Activated T-helper 17 cell treated with anti-CD3 and anti-CD28 coated beads, Interleukin-2, amount 50 U/mL, for 72 hours (primary cell): ENCODE results near the gene GPS1. TPM values are rescaled to one million over a fixed set of nuclear protein-coding genes. Genes with fewer than 3 reads are reported as not detected.

Source experiments
- ATAC-seq: fragments of 150-1000 bp; cut with Tn5 transposase; replicated peaks from 2 replicates; pipeline ENCODE4 v1.10.0; 2021; ENCODE audit warnings: mild to moderate bottlenecking, moderate library complexity
- H3K27ac Mint-ChIP-seq: one replicate; pipeline ENCODE4 v1.8.0; 2022; ENCODE audit warnings: mixed read lengths
- H3K27me3 Mint-ChIP-seq: one replicate; pipeline ENCODE4 v1.8.0; 2022; ENCODE audit warnings: mixed read lengths
- H3K36me3 Mint-ChIP-seq: one replicate; pipeline ENCODE4 v1.8.0; 2022; ENCODE audit warnings: low read depth, mild to moderate bottlenecking, mixed read lengths
- H3K4me1 Mint-ChIP-seq: one replicate; pipeline ENCODE4 v1.8.0; 2022; ENCODE audit warnings: mixed read lengths
- H3K4me3 Mint-ChIP-seq: one replicate; pipeline ENCODE4 v1.8.0; 2022; ENCODE audit warnings: mild to moderate bottlenecking, mixed read lengths
- H3K9me3 Mint-ChIP-seq: one replicate; pipeline ENCODE4 v1.8.0; 2022; ENCODE audit warnings: mixed read lengths
- total RNA-seq, 2 donors: library from RNA; stranded (reverse); gene quantifications; one replicate each; pipeline ENCODE4 v1.2.3, GENCODE V29; 2022

GPS1 gene
- total RNA-seq, 2 donors from 2014 or later, result 46.2 to 97.2 TPM

DNA sequence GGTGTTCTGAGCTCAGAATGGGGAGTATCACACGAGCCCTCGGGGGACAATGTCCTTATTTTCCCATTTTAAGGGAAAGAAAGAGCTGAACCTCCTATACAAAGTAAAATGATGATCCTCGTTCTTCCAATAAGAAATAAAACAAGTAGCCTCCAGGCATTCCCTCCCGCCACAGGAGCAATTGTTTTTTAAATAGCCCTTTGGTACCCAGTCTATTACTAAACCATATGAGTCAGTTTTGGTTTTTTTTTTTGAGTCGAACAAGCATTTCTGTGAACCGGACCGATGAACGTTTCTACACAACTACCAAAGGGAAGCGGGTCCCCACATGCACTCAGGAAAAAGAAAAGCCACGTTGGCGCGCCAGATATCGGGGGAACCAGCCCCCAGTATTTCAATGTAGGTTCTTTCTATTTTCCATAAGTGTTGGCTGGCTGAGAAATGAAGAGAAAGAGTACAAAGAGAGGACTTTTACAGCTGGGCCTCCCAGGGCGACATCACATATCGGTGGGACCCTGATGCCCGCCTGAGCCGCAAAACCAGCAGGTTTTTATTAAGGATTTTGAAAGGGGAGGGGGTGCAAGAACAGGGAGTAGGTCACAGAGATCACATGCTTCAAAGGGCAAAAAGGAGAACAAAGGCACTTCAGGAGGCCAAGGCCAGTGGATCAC is 10.4 kb upstream of the GPS1 start:
- Mint-ChIP-seq H3K9me3 (no peaks in the 10 kb centered on the region), H3K4me1 (peaks cover 11% of the 10 kb centered on the region), H3K36me3 (no peaks in the 10 kb centered on the region), H3K4me3 (no peak overlapping the region), H3K27me3 (no peaks in the 10 kb centered on the region), H3K27ac (no peak overlapping the region)
- no peak for ATAC-seq

DNA sequence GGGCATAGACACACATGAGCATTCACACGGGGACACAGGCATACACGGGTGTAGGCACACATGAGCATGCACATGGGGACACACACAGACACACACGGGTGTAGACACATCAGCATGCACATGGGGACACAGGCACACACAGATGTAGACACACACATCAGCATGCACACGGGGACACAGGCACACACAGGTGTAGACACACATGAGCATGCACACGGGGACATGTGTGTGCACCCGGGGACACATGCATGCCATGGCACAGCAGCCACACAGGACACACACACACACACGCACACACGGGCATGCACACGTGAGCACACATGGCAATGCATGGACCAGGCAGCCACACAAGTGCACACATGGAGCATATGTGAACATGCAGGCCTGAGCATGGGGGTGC is 9.0 kb upstream of the GPS1 start:
- Mint-ChIP-seq H3K9me3 (no peaks in the 10 kb centered on the region), H3K4me1 (peaks cover 9% of the 10 kb centered on the region), H3K27ac (no peak overlapping the region), H3K36me3 (peaks cover 4% of the 10 kb centered on the region), H3K27me3 (no peaks in the 10 kb centered on the region), H3K4me3 (no peak overlapping the region)
- no peak for ATAC-seq

DNA sequence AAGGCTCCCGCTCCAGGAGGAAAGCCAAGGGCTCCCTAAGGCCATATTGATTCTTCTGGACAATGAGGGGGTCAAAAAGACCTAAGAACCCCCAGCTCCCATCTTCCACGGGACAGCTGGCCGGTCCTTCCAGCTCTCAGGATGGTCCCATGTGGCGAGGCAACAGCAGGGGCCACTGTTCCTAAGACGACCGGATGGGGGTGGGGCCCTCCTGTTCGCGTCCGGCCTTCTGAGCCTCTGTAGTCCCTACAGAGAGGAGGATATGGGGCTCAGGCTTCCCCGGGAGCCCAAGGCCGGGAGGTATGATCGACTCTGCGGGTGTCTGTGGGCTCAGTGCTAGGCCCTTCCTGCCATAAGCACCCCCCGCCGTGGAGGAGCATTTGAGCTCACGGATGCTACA is 8.2 kb upstream of the GPS1 start:
- Mint-ChIP-seq H3K4me3 (no peak overlapping the region), H3K9me3 (no peaks in the 10 kb centered on the region), H3K36me3 (peaks cover 6% of the 10 kb centered on the region), H3K4me1 (peaks cover 5% of the 10 kb centered on the region), H3K27me3 (no peaks in the 10 kb centered on the region), H3K27ac (no peak overlapping the region)
- no peak for ATAC-seq

DNA sequence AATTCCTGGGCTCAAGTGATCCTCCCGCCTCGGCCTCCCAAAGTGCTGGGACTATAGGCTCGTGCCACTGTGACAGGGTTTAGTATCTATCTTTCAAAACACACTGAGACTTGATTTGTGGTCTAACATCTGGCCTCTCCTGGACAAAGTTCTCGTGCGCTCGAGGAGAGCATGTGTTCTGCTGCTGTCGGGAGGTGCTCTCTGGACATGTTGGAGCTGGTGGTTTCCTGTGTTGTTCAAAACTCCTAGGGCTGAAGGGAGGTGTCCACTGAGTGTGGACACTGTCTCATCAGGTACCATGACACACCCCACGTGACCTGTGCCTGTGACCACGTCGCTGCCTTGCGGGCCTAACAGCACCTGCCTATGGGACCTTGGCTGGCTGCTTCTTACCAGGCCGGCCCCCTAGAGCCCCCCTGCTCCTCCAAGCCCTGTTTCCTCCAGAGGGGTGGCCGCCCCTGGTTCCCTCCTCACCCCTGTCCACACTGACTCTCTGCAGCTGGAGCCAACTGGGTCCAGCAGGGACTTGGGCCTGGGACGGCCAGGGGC is 5.7 kb upstream of the GPS1 start:
- Mint-ChIP-seq H3K36me3 (peaks cover 11% of the 10 kb centered on the region), H3K4me3 (no peak overlapping the region), H3K9me3 (no peaks in the 10 kb centered on the region), H3K4me1 (no peaks in the 10 kb centered on the region), H3K27ac (no peak overlapping the region), H3K27me3 (no peaks in the 10 kb centered on the region)
- ATAC-seq, result no peak

DNA sequence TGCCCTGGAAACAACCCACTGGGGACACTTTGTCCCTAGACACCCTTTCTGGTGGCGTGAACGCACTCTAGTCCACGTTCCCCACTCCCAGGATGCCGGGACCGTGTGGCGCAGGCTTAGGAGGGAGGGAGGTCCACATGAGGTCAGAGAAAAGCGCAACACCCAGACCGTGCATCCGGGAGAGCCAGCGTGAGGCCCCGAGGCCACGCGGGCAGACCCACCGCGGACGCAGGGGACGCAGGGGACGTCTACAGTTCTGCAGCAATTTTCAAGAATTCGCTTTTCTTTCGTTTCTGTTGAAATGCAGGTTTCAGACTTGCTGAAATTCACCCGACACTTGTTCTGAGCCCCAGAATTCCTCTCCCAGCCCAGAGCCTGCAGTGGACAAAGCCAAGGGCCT is 4.8 kb upstream of the GPS1 start:
- Mint-ChIP-seq H3K4me3 (no peak overlapping the region), H3K4me1 (no peaks in the 10 kb centered on the region), H3K27ac (no peak overlapping the region), H3K27me3 (no peaks in the 10 kb centered on the region), H3K9me3 (no peaks in the 10 kb centered on the region), H3K36me3 (peaks cover 11% of the 10 kb centered on the region)
- no peak for ATAC-seq

DNA sequence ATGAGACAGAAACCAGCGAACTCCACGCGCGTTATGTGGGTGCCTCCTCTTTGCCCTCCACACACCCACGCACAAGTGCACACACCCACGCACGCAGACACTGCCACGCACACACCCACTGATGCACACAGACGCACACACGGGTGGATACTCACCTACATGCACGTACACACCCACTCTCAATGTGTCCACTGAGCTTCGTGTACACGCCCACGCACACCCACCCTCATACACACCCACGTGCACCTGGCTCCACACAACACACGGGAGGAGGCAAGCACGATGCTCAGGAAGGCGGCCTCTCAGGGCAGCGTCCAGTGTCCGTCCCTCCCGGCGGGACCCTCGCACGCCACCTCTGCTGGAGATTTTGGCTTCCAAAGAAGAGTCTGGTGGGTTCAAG is 4.3 kb upstream of the GPS1 start:
- H3K4me3 Mint-ChIP-seq, result no peak overlapping the region
- H3K4me1 Mint-ChIP-seq, result no peaks in the 10 kb centered on the region
- H3K9me3 Mint-ChIP-seq, result no peaks in the 10 kb centered on the region
- no peak overlapping the region for H3K27ac Mint-ChIP-seq
- no peak for ATAC-seq
- H3K27me3 Mint-ChIP-seq, result no peaks in the 10 kb centered on the region
- H3K36me3 Mint-ChIP-seq, result peaks cover 11% of the 10 kb centered on the region

DNA sequence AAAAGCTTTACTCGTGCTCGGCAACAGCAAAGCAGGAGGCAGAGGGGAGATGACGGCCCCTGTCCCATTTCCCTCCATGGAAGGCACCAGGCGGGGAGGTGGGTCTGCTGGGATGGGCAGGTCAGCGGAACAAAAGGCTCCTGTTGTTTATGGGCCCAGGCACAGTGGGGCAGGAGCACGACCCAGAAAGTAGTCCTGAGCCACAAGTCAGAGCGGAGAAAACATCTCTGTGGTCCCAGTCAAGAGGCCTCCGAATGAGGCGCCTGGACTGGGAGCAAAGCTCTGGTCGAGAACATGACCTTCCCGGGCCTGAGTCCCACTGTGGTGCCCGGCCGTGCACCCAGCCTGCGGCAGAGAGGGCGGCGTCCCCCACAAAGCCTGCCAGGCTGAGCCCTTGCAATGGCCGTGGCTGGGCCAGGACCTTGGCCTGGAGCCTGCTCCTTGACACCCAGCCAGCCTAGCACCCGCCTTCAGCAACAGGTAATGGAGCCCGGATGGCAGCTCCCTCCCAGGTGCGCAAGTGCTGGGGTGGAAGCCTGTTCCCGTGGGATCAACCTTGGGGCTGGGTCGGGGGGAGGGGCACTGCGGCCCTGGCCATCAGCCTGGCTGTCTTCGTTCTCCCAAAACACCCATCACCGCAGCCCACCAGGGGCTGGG is 3.7 kb upstream of the GPS1 start:
- H3K9me3 Mint-ChIP-seq, result no peaks in the 10 kb centered on the region
- H3K36me3 Mint-ChIP-seq, result peaks cover 11% of the 10 kb centered on the region
- no peaks in the 10 kb centered on the region for H3K4me1 Mint-ChIP-seq
- no peak for ATAC-seq
- H3K4me3 Mint-ChIP-seq, result no peak overlapping the region
- no peaks in the 10 kb centered on the region for H3K27me3 Mint-ChIP-seq
- no peak overlapping the region for H3K27ac Mint-ChIP-seq

DNA sequence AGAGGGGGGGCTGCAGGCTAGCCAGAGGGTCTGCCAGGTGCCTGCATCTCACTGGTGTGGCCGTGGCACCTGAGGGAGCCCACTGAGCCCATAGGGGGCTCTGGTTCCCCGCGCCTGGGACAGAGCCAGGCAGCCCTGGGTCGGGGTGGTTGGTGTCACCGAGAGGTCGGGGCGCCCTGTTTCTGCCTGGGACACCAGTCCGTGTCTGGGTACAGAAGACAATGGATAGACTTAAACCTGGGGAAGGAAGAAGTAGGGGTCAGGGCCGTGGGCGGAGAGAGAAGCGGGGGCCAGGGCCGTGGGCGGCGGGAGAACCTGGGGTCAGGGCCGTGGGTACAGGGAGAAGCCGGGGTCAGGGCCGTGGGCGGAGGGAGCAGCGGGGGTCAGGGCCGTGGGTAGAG is 3.1 kb upstream of the GPS1 start:
- Mint-ChIP-seq H3K4me1 (no peaks in the 10 kb centered on the region), H3K27me3 (no peaks in the 10 kb centered on the region), H3K27ac (no peak overlapping the region), H3K4me3 (no peak overlapping the region), H3K36me3 (peaks cover 11% of the 10 kb centered on the region), H3K9me3 (no peaks in the 10 kb centered on the region)
- no peak for ATAC-seq

DNA sequence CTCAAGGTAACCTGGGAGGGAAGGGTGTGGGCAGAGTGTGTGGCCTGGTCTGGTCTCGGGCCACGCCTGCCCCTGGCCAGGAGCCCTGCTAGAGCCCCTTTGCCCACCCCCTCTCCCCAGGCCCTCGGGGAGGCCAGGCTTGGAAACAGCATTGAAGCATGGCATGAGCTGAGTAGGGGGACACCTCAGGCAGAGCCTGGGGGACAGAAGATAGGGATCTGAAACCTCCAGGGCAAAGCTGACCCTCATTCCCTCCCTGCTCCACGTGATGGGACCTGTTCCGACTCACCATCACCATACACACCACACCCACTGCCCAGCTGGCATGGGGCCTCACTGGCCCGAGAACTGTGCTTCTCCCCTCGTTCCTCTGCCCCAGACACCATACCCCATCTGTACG is 2.6 kb upstream of the GPS1 start:
- no peak overlapping the region for H3K27ac Mint-ChIP-seq
- H3K36me3 Mint-ChIP-seq, result peaks cover 11% of the 10 kb centered on the region
- H3K4me1 Mint-ChIP-seq, result no peaks in the 10 kb centered on the region
- no peak overlapping the region for H3K4me3 Mint-ChIP-seq
- ATAC-seq, result no peak
- H3K27me3 Mint-ChIP-seq, result no peaks in the 10 kb centered on the region
- no peaks in the 10 kb centered on the region for H3K9me3 Mint-ChIP-seq

DNA sequence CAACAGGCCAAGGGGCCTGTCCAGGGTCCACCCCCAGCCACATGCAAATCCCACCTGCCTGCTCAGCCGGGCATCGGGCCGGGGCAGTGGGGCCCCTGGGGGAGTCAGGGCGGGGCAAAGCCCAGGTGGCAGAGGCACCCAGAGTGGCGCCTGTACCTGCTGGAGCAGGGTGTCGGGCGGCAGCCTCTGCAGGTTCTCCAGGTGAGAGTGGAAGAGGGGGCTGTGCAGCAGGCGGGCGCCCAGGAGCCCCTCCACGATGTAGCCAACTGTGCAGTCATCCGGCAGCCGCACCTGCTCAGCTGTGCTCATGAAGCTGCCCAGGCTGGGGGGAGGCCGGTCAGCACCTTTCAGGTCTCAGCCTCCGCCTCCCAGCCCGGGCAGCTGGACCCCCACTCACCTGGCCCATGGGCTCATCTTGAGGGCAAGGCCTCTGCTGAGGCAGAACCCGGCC is 2.2 kb upstream of the GPS1 start:
- Mint-ChIP-seq H3K36me3 (peaks cover 11% of the 10 kb centered on the region), H3K9me3 (no peaks in the 10 kb centered on the region), H3K27me3 (no peaks in the 10 kb centered on the region), H3K4me3 (no peak overlapping the region), H3K4me1 (no peaks in the 10 kb centered on the region), H3K27ac (no peak overlapping the region)
- ATAC-seq, result no peak

DNA sequence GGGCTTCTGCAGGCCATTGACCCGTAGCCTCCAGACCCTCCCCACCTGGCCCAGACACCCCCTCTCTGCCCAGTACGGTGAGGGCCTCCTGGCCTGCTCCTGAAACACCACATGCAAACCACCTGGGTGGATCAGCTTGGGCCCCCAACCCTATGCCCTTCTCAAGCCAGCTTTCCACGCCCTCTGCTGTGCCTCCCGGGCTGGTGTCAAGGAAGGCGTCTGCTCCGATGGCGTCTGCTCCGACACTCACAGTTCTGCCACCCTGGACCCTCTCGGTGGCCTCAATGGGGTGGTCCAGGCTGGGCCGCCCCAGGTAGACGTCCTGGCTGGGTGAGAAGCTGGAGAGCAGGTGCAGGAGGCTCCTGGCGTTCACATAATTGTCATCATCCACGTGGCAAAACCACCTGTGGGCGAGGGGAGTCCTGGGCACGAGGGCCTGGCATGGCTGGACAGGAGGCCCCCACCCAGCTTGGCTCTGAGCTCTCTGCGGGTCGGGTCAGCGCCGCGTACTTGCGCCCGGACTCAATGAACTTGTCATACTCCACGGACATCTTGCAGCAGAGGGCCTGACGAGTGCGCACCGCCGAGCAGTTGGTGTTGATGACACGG is 1.4 kb upstream of the GPS1 start:
- Mint-ChIP-seq H3K36me3 (peaks cover 16% of the 10 kb centered on the region), H3K9me3 (no peaks in the 10 kb centered on the region), H3K4me3 (peak overlapping the region; percentile 87), H3K27ac (peak overlapping the region; percentile 84), H3K27me3 (no peaks in the 10 kb centered on the region), H3K4me1 (no peaks in the 10 kb centered on the region)
- no peak for ATAC-seq

DNA sequence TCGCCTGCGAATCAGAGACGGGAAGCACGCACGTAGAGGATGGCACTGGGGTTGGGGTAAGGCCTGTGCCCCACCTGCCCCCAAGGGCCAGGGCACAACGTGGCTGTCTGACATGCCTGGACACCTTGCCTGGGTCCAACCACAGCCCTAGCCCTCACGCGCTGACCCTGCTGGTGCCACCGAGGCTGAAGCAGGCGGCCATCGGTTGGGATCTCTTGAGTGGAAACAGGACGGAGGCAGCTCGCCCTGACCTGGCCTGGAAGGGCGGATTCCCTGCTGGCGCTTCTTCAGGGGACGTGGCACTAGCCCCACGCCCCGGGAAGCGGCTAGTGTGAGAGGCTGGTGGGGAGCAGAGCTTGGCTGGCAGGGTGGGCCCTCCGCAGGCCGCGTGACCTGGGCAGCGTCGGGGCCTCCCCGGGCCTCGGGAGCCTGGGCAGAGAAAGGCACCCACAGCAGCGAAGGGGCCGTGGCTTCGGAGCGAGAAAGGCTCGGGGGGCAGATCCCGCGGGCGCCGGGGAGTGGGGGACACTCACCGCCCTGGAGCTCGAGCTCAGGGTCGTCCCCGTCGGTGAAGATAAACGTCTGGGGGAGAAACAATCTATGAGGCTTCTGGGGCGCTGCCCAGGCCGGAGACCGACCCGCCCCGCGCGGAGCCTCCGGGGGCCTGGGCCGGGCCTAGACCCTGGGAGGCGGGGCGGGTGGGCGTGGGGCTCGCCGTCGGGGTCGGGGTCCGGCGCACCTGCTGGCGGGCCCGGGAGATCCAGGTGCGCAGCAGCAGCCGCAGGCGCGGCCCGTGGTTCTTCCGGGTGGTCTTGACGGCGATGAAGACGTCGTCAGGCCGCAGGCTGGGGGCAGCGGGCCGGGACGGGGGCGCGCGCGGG is 697 bp upstream of the GPS1 start:
- H3K9me3 Mint-ChIP-seq, result no peaks in the 10 kb centered on the region
- ATAC-seq, result peak; percentile 24
- H3K27me3 Mint-ChIP-seq, result no peaks in the 10 kb centered on the region
- peaks cover 17% of the 10 kb centered on the region for H3K36me3 Mint-ChIP-seq
- H3K4me1 Mint-ChIP-seq, result no peaks in the 10 kb centered on the region
- peak overlapping the region; percentile 87 for H3K4me3 Mint-ChIP-seq
- peak overlapping the region; percentile 84 for H3K27ac Mint-ChIP-seq

DNA sequence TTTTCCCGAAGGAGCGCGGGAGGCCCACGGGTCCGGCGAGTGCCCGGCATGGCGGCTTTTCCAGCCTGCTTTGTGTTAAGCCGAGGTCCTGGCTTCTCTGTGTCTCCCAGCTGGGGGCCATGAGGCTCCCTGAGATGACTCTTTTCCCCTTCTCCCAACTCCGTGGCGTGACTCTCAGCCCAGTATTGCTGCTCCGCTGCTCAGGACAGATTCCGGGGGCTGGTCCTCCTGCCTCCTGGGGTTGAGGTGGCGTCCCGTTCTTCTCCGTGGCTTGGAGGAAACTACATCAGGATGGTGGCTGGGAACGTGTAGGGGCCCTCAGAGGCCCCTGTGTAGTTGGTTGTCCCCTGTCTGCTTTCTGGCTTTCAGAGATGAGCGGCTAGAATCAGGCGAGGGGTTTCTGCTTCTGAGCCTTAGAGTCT is 951 bp downstream of the GPS1 start:
- H3K4me1 Mint-ChIP-seq, result no peaks in the 10 kb centered on the region
- H3K9me3 Mint-ChIP-seq, result no peaks in the 10 kb centered on the region
- H3K27ac Mint-ChIP-seq, result no peak overlapping the region
- peaks cover 15% of the 10 kb centered on the region for H3K36me3 Mint-ChIP-seq
- H3K27me3 Mint-ChIP-seq, result no peaks in the 10 kb centered on the region
- ATAC-seq, result no peak
- H3K4me3 Mint-ChIP-seq, result peak overlapping the region; percentile 61

DNA sequence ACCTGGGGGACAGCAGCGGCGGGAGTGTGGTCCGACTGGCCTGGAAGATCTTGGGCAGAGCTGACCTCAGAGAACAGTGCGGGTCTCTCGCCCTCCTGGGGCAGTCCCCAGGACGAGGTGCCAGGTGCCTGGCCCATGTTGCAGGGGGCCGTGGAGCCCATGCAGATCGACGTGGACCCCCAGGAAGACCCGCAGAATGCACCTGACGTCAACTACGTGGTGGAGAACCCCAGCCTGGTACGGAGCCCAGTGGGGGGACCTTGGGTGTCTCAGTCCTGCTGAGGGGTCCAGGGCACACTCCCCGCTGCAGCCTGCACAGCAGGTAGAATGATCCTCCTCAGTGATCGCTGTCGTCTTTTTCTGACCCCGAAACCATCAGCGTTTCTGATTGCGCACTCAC is 1.4 kb downstream of the GPS1 start:
- no peak for ATAC-seq
- H3K27me3 Mint-ChIP-seq, result no peaks in the 10 kb centered on the region
- peak overlapping the region; percentile 61 for H3K4me3 Mint-ChIP-seq
- H3K4me1 Mint-ChIP-seq, result no peaks in the 10 kb centered on the region
- peaks cover 17% of the 10 kb centered on the region for H3K36me3 Mint-ChIP-seq
- H3K27ac Mint-ChIP-seq, result no peak overlapping the region
- no peaks in the 10 kb centered on the region for H3K9me3 Mint-ChIP-seq
